ENCODE measurements around the gene USP25.

The USP25 gene

DNA sequence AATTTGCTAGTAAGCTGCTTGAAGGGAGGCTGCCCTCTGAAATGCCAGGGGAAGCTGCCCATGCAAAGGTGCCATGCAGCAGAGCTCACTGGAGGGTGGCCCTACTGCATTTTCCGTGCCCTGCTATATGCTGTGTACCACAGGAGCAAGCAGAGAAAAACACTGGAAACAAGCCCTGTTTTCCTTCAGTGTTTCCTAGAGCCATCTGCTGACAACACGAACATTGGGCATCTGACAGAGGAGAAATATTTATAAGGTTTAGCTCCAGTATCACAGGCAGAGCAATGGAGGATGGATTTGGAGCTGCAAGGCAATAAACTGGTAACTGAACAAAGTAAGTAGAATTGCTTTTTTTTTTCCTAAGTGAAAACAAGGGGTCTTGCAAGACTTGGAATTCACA is 198.4 kb downstream of the USP25 start:
- Histone ChIP-seq H3K4me3 (ENCODE audit: low read length) (no peak overlapping the region), H3K9me3 (ENCODE audit: insufficient read depth, low read length) (no peaks in the 10 kb centered on the region), H4K20me1 (ENCODE audit: insufficient read depth, low read length) (no peaks in the 10 kb centered on the region), H3K27ac (ENCODE audit: low read length) (no peak overlapping the region), H2AFZ (ENCODE audit: low read depth, low read length) (no peak overlapping the region), H3K27me3 (ENCODE audit: low read depth, low read length) (no peaks in the 10 kb centered on the region), H3K36me3 (replicated peaks; ENCODE audit: low read depth, low read length) (no peaks in the 10 kb centered on the region), H3K9ac (ENCODE audit: low read length) (no peak overlapping the region), H3K79me2 (ENCODE audit: low read length) (no peaks in the 10 kb centered on the region), H3K4me2 (ENCODE audit: low read length) (no peak overlapping the region), H3K4me1 (ENCODE audit: low read length) (no peaks in the 10 kb centered on the region)
- TF ChIP-seq, protein P1, sequence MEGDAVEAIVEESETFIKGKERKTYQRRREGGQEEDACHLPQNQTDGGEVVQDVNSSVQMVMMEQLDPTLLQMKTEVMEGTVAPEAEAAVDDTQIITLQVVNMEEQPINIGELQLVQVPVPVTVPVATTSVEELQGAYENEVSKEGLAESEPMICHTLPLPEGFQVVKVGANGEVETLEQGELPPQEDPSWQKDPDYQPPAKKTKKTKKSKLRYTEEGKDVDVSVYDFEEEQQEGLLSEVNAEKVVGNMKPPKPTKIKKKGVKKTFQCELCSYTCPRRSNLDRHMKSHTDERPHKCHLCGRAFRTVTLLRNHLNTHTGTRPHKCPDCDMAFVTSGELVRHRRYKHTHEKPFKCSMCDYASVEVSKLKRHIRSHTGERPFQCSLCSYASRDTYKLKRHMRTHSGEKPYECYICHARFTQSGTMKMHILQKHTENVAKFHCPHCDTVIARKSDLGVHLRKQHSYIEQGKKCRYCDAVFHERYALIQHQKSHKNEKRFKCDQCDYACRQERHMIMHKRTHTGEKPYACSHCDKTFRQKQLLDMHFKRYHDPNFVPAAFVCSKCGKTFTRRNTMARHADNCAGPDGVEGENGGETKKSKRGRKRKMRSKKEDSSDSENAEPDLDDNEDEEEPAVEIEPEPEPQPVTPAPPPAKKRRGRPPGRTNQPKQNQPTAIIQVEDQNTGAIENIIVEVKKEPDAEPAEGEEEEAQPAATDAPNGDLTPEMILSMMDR (IDR thresholded peaks at IDR 0.05; ENCODE audit: low read depth, low read length) = no peak
- TF ChIP-seq EZH2phosphoT487 (IDR thresholded peaks at IDR 0.05; ENCODE audit: low read depth) = no peak

DNA sequence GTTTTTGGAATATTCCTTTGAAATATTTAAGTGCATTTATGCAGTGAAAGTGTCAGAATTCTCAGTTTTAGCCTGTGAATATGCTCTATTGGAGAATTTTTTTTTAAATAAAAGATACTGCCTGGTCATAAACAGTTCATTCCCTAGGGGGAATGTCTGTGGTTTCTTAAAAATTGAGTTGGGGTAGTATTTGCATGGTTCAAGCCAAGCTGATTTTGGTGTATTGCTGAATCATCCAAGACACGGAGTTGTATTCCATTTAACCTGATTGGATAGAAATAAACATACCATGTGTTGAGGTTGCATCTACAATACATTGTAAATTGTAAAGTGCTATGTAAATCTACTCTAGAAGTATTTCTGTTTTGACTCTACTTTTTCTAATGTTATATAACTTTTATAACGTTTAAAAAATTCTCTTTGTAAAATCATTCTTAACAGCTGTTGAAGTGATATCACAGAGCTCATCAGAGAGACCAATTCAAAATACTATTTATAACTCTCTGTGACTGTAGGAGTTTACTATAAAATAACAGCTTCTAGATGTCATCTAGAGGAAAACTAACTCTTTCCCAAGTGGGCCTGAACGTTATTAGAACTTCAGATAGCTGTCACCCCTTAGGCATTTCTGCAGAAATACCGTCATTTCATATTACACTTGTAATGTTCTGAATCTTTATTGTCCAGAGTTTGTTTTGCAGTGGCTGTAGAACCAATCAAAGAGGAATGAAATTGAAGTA is 199.1 kb downstream of the USP25 start:
- no peaks in the 10 kb centered on the region for H3K36me3 ChIP-seq (replicated peaks; ENCODE audit: low read depth, low read length)
- H2AFZ ChIP-seq (ENCODE audit: low read depth, low read length) = no peak overlapping the region
- H3K79me2 ChIP-seq (ENCODE audit: low read length) = no peaks in the 10 kb centered on the region
- H3K9me3 ChIP-seq (ENCODE audit: insufficient read depth, low read length) = no peaks in the 10 kb centered on the region
- no peak overlapping the region for H3K9ac ChIP-seq (ENCODE audit: low read length)
- H3K4me2 ChIP-seq (ENCODE audit: low read length) = no peak overlapping the region
- TF ChIP-seq, protein P1 (IDR thresholded peaks at IDR 0.05; ENCODE audit: low read depth, low read length) = no peak
- TF ChIP-seq EZH2phosphoT487 (IDR thresholded peaks at IDR 0.05; ENCODE audit: low read depth) = no peak
- no peaks in the 10 kb centered on the region for H4K20me1 ChIP-seq (ENCODE audit: insufficient read depth, low read length)
- H3K27me3 ChIP-seq (ENCODE audit: low read depth, low read length) = no peaks in the 10 kb centered on the region
- no peaks in the 10 kb centered on the region for H3K4me1 ChIP-seq (ENCODE audit: low read length)
- no peak overlapping the region for H3K27ac ChIP-seq (ENCODE audit: low read length)
- H3K4me3 ChIP-seq (ENCODE audit: low read length) = no peak overlapping the region

DNA sequence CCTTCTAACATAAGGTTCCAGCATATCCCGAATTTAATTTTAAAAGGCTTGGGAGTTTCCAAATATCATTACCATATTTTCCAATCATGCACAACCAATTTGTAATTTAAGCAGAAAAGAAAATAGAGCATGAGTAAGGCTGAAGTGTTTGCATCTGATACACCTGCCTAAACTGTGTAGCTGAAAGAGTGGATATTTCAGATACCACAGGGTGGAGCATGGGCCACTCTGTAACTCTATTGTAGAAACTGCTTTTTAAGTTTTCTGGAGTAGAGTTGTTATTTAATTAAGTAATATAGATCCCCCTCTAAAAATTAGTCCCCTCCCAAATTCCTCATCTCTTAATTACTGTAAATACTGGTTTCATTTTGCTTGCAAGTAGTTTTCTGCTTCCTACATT is 199.8 kb downstream of the USP25 start:
- no peak overlapping the region for H3K9ac ChIP-seq (ENCODE audit: low read length)
- TF ChIP-seq EZH2phosphoT487 (IDR thresholded peaks at IDR 0.05; ENCODE audit: low read depth) = no peak
- TF ChIP-seq, protein P1 (IDR thresholded peaks at IDR 0.05; ENCODE audit: low read depth, low read length) = no peak
- H2AFZ ChIP-seq (ENCODE audit: low read depth, low read length) = no peak overlapping the region
- H3K27ac ChIP-seq (ENCODE audit: low read length) = no peak overlapping the region
- H3K4me2 ChIP-seq (ENCODE audit: low read length) = no peak overlapping the region
- no peaks in the 10 kb centered on the region for H3K36me3 ChIP-seq (replicated peaks; ENCODE audit: low read depth, low read length)
- H3K79me2 ChIP-seq (ENCODE audit: low read length) = no peaks in the 10 kb centered on the region
- no peaks in the 10 kb centered on the region for H3K27me3 ChIP-seq (ENCODE audit: low read depth, low read length)
- no peaks in the 10 kb centered on the region for H4K20me1 ChIP-seq (ENCODE audit: insufficient read depth, low read length)
- H3K4me3 ChIP-seq (ENCODE audit: low read length) = no peak overlapping the region
- H3K9me3 ChIP-seq (ENCODE audit: insufficient read depth, low read length) = no peaks in the 10 kb centered on the region
- no peaks in the 10 kb centered on the region for H3K4me1 ChIP-seq (ENCODE audit: low read length)

All from OCI-LY3 (cell line).